IPS-15b (cell line): Measurements from ENCODE around the gene AOPEP.
"Not testable (repeated sequence)": the region's sequence is repeated elsewhere in the genome, so short reads cannot be mapped to it uniquely, and the experiment has no call there.

Experiments used
- H3K27me3 ChIP-seq: one replicate; pipeline ENCODE4 v1.6.1; 2013; ENCODE audit warnings: low read length; ENCODE audit not compliant: control insufficient read depth, insufficient read depth
- H3K36me3 ChIP-seq: one replicate; pipeline ENCODE4 v1.6.1; 2013; ENCODE audit warnings: low read length; ENCODE audit not compliant: control insufficient read depth, insufficient read depth
- H3K4me1 ChIP-seq: one replicate; pipeline ENCODE4 v1.6.1; 2013; ENCODE audit warnings: mild to moderate bottlenecking, low read length; ENCODE audit not compliant: control insufficient read depth, insufficient read depth
- H3K4me3 ChIP-seq: one replicate; pipeline ENCODE4 v1.5.1; 2013; ENCODE audit warnings: low read depth, low read length
- H3K9ac ChIP-seq: one replicate; pipeline ENCODE4 v1.6.1; 2013; ENCODE audit warnings: low read depth, mild to moderate bottlenecking, low read length
- H3K9me3 ChIP-seq: one replicate; pipeline ENCODE4 v1.6.1; 2013; ENCODE audit warnings: mild to moderate bottlenecking, low read length; ENCODE audit not compliant: control insufficient read depth, insufficient read depth

The AOPEP gene

GRCh38 chr9:94846739-94847138, 120.2 kb downstream of the AOPEP start:
- no peaks in the 10 kb centered on the region for H3K9me3 ChIP-seq
- no peaks in the 10 kb centered on the region for H3K27me3 ChIP-seq
- no peaks in the 10 kb centered on the region for H3K36me3 ChIP-seq
- H3K4me3 ChIP-seq, result no peak overlapping the region
- no peaks in the 10 kb centered on the region for H3K4me1 ChIP-seq
- no peak overlapping the region for H3K9ac ChIP-seq

GRCh38 chr9:94847486-94847885, 121.0 kb downstream of the AOPEP start:
- Histone ChIP-seq H3K36me3 (no peaks in the 10 kb centered on the region), H3K9ac (no peak overlapping the region), H3K9me3 (no peaks in the 10 kb centered on the region), H3K27me3 (no peaks in the 10 kb centered on the region), H3K4me3 (no peak overlapping the region), H3K4me1 (no peaks in the 10 kb centered on the region)

GRCh38 chr9:94848791-94849190, 122.3 kb downstream of the AOPEP start:
- not testable (repeated sequence) for H3K27me3 ChIP-seq, H3K9ac ChIP-seq, H3K36me3 ChIP-seq, H3K9me3 ChIP-seq, H3K4me1 ChIP-seq, H3K4me3 ChIP-seq

GRCh38 chr9:94850540-94851434, 124.3 kb downstream of the AOPEP start:
- no peak overlapping the region for H3K4me3 ChIP-seq
- no peaks in the 10 kb centered on the region for H3K36me3 ChIP-seq
- H3K27me3 ChIP-seq, result no peaks in the 10 kb centered on the region
- peak overlapping the region; percentile 29 for H3K9ac ChIP-seq
- no peaks in the 10 kb centered on the region for H3K9me3 ChIP-seq
- no peaks in the 10 kb centered on the region for H3K4me1 ChIP-seq

GRCh38 chr9:94851467-94851866, 125.0 kb downstream of the AOPEP start:
- H3K4me3 ChIP-seq, result no peak overlapping the region
- no peaks in the 10 kb centered on the region for H3K4me1 ChIP-seq
- no peaks in the 10 kb centered on the region for H3K36me3 ChIP-seq
- H3K9me3 ChIP-seq, result no peaks in the 10 kb centered on the region
- no peaks in the 10 kb centered on the region for H3K27me3 ChIP-seq
- H3K9ac ChIP-seq, result no peak overlapping the region

GRCh38 chr9:94851892-94852291, 125.4 kb downstream of the AOPEP start:
- no peaks in the 10 kb centered on the region for H3K27me3 ChIP-seq
- no peaks in the 10 kb centered on the region for H3K36me3 ChIP-seq
- H3K9ac ChIP-seq, result no peak overlapping the region
- H3K9me3 ChIP-seq, result no peaks in the 10 kb centered on the region
- no peaks in the 10 kb centered on the region for H3K4me1 ChIP-seq
- no peak overlapping the region for H3K4me3 ChIP-seq

GRCh38 chr9:94852373-94852772, 125.9 kb downstream of the AOPEP start:
- no peaks in the 10 kb centered on the region for H3K36me3 ChIP-seq
- no peaks in the 10 kb centered on the region for H3K27me3 ChIP-seq
- no peaks in the 10 kb centered on the region for H3K9me3 ChIP-seq
- no peak overlapping the region for H3K4me3 ChIP-seq
- no peaks in the 10 kb centered on the region for H3K4me1 ChIP-seq
- no peak overlapping the region for H3K9ac ChIP-seq

GRCh38 chr9:94853887-94854286, 127.4 kb downstream of the AOPEP start:
- no peaks in the 10 kb centered on the region for H3K27me3 ChIP-seq
- H3K9me3 ChIP-seq, result no peaks in the 10 kb centered on the region
- no peaks in the 10 kb centered on the region for H3K4me1 ChIP-seq
- no peak overlapping the region for H3K9ac ChIP-seq
- H3K36me3 ChIP-seq, result no peaks in the 10 kb centered on the region
- H3K4me3 ChIP-seq, result no peak overlapping the region

- Histone ChIP-seq H3K36me3 (no peaks in the 10 kb centered on the region), H3K4me1 (no peaks in the 10 kb centered on the region), H3K9ac (no peak overlapping the region), H3K4me3 (no peak overlapping the region), H3K9me3 (no peaks in the 10 kb centered on the region), H3K27me3 (no peaks in the 10 kb centered on the region)
Measured at GRCh38 chr9:94855903-94856302, 129.4 kb downstream of the AOPEP start.

- Histone ChIP-seq H3K9me3 (no peaks in the 10 kb centered on the region), H3K4me1 (no peaks in the 10 kb centered on the region), H3K27me3 (no peaks in the 10 kb centered on the region), H3K4me3 (no peak overlapping the region), H3K36me3 (no peaks in the 10 kb centered on the region), H3K9ac (no peak overlapping the region)
Measured at GRCh38 chr9:94857791-94858190, 131.3 kb downstream of the AOPEP start.

- Histone ChIP-seq H3K36me3 (no peaks in the 10 kb centered on the region), H3K4me1 (no peaks in the 10 kb centered on the region)
Measured at GRCh38 chr9:94859226-94859625, 132.7 kb downstream of the AOPEP start.

GRCh38 chr9:94859891-94860290, 133.4 kb downstream of the AOPEP start:
- H3K4me3 ChIP-seq, result no peak overlapping the region
- no peaks in the 10 kb centered on the region for H3K36me3 ChIP-seq
- no peaks in the 10 kb centered on the region for H3K27me3 ChIP-seq
- H3K4me1 ChIP-seq, result no peaks in the 10 kb centered on the region
- H3K9ac ChIP-seq, result no peak overlapping the region
- no peaks in the 10 kb centered on the region for H3K9me3 ChIP-seq

More at GRCh38 chr9:94859226-94859625, 132.7 kb downstream of the AOPEP start:
- H3K9me3 ChIP-seq, result no peaks in the 10 kb centered on the region
- no peak overlapping the region for H3K9ac ChIP-seq
- no peak overlapping the region for H3K4me3 ChIP-seq
- H3K27me3 ChIP-seq, result no peaks in the 10 kb centered on the region
